D721Med (cell line): ENCODE measurements around the gene TMEM154.

Source experiments
- DNase-seq: peaks from one replicate; pipeline ENCODE4 v3.0.0; 2011; ENCODE audit warnings: low spot score; ENCODE audit not compliant: insufficient read length
- FAIRE-seq: peaks from 2 replicates; lab custom pipeline; 2011; peaks lifted over from hg19 to GRCh38; lab: Jason Lieb, UNC
- TF ChIP-seq, protein P1 (sequence below): IDR thresholded peaks from 2 replicates; pipeline ENCODE4 v1.5.1; 2012; ENCODE audit warnings: mild to moderate bottlenecking, control low read depth; ENCODE audit not compliant: insufficient read depth; ENCODE audit errors: missing control alignments

TMEM154 gene

DNA sequence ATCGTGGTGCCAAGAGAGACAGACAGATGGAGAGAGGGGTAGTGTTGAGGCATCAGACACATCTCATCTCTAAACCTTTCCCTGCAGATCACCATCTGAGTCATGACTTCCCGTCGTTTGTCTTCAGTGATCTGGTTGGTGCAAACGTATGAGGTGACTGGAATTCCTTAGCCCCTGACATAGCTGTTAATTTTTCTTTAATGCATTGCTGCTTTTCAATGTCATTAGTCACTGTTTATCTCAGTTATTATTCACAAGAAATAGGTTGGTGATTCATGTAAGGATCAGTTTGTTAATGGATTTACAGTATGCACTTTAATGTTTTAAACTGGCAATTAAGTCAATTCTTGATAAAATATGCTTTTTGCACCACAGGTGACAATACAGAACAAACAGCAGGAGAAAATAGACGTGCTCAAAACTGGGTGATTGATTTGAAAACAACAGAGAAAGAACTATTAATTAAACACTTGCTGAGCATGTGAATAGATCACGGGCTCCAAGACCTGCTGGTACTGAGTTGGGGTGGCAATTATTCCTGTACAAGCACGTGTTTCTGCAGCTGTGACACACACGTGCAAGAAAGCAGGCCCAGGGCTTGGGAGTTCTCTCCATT, 1.3 kb upstream of the TMEM154 start:
- FAIRE-seq (no peak), DNase-seq (no peak)
- TF ChIP-seq, protein P1, sequence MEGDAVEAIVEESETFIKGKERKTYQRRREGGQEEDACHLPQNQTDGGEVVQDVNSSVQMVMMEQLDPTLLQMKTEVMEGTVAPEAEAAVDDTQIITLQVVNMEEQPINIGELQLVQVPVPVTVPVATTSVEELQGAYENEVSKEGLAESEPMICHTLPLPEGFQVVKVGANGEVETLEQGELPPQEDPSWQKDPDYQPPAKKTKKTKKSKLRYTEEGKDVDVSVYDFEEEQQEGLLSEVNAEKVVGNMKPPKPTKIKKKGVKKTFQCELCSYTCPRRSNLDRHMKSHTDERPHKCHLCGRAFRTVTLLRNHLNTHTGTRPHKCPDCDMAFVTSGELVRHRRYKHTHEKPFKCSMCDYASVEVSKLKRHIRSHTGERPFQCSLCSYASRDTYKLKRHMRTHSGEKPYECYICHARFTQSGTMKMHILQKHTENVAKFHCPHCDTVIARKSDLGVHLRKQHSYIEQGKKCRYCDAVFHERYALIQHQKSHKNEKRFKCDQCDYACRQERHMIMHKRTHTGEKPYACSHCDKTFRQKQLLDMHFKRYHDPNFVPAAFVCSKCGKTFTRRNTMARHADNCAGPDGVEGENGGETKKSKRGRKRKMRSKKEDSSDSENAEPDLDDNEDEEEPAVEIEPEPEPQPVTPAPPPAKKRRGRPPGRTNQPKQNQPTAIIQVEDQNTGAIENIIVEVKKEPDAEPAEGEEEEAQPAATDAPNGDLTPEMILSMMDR = no peak

DNA sequence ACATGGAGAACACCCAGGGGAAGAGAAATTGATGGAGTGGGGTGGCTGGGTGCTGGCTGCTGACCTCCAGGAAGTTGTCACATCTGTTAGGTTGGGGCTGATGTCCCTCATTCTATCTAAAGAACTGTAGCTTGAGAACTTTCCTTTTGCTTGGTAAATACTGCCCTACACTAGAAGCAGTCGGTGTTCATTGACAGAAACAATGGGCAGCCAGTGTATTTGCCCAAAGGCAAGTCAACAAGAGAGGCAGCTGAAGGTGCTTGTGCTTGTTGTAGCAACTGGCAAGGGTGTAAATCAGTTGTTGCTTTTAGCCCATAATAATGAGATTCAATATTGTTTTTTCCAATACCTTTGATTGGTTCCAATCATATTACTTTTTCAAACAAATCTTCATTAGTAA, 956 bp downstream of the TMEM154 start:
- DNase-seq = no peak
- TF ChIP-seq, protein P1 = no peak
- FAIRE-seq = no peak

DNA sequence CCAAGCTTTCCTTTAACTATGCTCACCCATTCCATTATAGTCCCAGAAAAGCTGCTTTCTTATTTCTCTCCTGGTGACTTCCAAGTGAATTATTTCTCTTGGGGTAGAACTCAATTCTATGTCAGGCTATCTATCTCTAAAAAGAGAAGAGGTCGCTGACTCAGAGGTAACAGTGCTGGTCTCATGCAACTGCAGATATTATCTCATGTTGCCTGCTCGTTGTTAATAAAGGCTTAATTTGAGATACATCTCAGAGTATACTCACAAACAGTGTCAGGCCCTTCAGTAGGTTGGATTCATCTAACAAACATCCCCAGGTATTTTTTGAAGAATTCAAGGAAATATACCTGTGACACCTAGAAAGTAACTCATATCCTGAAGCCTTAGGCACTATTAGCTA, 2.7 kb downstream of the TMEM154 start:
- TF ChIP-seq, protein P1 = no peak
- FAIRE-seq (no peak), DNase-seq (no peak)

DNA sequence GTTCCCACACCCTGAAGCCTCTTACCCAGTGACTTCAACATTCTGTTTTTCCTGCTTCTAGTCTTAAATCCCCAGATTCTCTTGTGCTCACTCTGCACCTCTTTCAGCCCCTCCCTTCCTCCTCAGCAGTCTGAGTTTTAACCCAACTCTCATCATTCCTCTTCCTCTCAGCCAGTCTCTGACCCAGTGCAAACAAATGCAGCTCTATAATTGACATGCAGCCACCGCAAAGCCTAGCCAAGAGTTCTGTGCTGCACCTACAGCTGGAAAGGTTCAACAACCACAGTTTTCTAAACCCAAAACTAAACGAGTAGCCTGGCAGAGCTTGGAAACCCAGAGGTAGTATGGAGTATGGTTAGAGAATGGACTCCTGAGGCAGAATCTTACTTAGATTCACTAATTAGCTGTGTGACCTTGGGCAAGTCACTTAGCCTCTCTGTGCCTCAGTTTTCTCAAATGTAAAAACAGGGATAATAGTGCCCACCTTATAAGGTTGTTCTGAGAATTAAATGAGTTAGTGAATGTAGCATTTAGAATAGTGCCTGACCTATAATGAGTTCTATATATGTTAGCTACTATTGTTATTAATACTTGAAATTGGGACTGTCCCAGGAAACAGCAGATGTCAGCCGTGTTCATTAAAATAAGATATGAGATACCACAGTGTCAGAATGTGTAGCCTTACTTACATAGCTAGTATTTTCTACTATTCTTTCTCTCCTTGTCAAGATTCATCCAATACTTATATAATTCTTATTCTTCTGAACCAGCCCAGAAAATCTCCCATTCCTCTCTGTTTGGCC, 3.5 kb downstream of the TMEM154 start:
- DNase-seq (no peak), FAIRE-seq (no peak)
- TF ChIP-seq, protein P1 = no peak

DNA sequence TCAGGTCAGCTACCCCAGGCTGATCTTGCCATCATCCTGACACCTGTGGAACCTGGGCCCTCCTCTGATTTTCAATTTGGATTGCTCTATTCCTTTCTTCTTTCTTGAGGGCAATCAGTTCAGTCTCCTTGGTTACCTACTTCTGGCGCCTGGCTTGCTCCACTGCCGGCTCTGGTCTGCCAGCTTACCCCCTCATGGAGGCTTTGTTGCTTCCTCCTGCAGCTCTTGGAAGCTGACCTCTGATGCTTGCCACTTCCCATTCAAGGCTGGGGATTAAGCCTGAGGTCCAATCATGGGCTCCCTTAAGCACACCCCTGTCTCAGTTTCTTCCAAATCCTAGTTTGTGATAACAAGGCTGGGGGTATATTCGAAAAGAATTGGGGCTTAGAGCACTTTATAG, 5.4 kb downstream of the TMEM154 start:
- TF ChIP-seq, protein P1 = no peak
- DNase-seq (no peak), FAIRE-seq (no peak)

DNA sequence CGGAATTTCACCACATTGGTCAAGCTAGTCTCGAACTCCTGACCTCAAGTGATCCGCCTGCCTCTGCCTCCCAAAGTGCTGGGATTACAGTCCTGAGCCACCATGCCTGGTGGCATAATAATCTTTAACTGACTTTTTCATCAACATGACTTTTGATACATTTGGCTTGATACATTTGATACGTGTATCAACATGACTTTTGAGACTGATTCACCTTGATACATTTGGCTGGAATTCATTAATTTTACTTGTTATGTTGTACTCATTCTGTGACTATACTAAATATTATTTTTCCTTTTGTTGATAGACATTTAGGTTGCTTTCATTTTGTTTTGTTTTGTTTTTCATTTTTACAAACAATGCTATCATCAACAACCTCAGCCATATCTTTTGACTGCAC, 6.3 kb downstream of the TMEM154 start:
- DNase-seq (no peak), FAIRE-seq (no peak)
- TF ChIP-seq, protein P1 = no peak
